ENCODE results near the gene GZMH.
"Not testable (repeated sequence)": the region's sequence is repeated elsewhere in the genome, so short reads cannot be mapped to it uniquely, and the experiment has no call there.

DNA sequence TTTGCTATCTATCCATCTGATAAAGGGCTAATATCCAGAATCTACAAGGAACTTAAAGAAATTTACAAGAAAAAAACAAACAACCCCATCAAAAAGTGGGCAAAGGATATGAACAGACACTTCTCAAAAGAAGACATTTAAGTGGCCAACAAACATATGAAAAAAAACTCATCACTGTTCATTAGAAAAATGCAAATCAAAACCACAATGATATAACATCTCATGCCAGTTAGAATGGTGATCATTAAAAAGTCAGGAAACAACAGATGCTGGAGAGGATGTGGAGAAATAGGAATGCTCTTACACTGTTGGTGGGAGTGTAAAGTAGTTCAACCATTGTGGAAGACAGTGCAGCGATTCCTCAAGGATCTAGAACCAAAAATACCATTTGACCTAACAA is 38.9 kb upstream of the GZMH start:
- TF ChIP-seq, protein P1, sequence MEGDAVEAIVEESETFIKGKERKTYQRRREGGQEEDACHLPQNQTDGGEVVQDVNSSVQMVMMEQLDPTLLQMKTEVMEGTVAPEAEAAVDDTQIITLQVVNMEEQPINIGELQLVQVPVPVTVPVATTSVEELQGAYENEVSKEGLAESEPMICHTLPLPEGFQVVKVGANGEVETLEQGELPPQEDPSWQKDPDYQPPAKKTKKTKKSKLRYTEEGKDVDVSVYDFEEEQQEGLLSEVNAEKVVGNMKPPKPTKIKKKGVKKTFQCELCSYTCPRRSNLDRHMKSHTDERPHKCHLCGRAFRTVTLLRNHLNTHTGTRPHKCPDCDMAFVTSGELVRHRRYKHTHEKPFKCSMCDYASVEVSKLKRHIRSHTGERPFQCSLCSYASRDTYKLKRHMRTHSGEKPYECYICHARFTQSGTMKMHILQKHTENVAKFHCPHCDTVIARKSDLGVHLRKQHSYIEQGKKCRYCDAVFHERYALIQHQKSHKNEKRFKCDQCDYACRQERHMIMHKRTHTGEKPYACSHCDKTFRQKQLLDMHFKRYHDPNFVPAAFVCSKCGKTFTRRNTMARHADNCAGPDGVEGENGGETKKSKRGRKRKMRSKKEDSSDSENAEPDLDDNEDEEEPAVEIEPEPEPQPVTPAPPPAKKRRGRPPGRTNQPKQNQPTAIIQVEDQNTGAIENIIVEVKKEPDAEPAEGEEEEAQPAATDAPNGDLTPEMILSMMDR (conservative IDR thresholded peaks at IDR 0.05), result not testable (repeated sequence)
- not testable (repeated sequence) for TF ChIP-seq ZFX (IDR thresholded peaks at IDR 0.05)

All from C4-2B (cell line).